ENCODE data around the gene MPV17L2. TPM values are rescaled to one million over a fixed set of nuclear protein-coding genes. Genes with fewer than 3 reads are reported as not detected.

MPV17L2 gene
- total RNA-seq (2022; extraction: Qiagen RNA extraction; ENCODE audit: low read depth): 6.7 to 12.9 TPM (median 12.3 TPM) in 5 replicates

DNA sequence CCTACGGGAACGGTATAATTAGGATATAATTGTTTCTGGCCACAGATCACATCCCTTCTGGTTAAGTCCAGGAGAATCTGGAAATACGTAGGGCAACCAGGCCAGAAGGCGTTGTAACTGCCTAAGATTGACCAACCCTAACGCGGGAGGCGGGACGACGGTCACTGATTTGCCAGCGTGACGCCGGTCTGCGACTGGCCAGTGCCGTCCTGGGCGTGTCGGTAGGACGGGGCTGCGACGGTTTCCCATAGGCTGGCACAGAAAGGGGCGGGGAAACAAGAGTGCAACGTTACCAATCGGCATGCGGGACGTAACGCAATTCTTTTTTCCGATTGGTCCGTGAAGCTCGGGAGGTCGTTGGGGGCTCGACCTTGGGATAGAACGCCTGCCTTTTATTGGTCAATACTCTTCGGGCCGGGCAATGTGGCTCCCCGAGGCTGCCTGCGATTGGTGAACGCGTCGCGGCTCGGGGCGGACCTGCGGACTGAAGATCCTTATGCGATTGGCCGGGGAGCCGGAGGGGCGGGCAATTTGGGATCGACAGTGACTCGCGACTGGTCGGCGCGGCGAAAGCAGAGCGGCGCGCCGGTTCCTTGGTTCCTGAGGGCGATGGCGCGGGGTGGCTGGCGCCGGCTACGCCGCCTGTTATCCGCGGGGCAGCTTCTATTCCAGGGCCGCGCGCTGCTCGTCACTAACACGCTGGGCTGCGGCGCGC, at the start of gene MPV17L2:
Gene MPV17L2 (plus strand): TSS at position 546 of the 715 bp plus-strand sequence. CDS start 64 bp downstream, at position 610.

DNA sequence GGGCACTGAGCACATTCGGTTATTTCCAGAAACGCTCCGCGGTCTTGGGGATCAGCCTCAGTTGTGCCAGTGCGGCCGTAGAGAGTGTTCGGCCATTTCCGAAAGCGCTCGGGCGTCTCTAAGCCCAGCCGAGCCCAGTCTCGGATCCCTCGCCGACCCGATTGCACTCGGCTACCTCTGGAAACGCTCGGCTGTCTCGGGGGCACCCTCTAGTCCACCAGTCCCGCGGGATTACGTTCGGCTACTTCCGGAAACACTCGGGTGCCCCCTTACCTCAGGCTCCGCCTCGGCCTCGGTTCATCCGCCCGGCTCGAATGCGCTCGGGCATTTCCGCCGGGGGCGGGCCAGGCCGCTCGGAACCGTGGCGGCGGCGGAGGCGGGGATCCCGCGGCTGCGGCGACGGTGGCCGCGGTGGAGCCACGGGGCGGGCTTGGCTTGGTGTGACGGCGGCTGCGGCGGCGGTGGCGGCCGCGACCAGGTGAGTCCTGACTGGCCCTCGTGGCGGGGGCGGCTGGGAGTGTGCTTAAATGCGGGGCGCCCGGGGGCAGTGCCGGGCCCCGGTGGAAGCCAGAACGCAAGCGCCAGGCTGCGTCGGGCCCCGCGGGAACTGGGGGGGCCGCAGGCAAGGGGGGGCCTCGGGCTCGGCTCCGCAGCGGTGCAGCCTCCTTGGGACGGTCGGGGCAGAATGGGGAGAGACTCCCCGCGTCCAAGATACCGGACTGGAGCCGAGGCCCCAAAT, 40.0 kb upstream of the MPV17L2 start, which contains the start of gene PIK3R2:
Gene PIK3R2 (plus strand): TSS at position 347 of the 739 bp plus-strand sequence. CDS start 2,717 bp downstream, outside the sequence.

DNA sequence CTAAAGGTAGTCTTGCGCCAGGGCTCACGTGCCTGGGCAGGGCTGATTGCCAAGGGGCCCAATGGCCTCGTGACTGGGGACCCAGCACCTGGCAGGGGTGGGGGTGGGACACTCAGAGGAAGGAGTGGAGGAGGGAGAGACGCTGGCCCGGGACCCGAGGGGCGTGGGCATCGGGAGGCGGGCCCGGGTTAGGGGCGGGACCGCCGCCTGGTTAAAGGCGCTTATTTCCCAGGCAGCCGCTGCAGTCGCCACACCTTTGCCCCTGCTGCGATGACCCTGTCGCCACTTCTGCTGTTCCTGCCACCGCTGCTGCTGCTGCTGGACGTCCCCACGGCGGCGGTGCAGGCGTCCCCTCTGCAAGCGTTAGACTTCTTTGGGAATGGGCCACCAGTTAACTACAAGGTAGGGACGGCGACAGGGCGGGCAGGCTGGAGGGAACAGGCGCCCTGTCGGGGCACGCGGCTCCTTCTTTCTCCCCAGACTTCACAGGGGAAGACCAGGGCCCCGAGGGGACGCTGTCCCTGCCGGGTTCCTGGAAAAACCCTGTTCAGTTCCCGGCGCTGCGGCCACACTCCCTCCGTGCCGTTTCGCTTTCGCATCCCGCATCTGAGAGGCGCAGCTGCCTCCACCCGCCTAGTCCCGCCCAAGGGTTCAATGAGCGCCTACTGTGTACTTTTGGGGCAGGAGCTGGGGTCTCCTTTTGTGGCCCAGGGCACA, 19.3 kb upstream of the MPV17L2 start, which contains the start of gene IFI30:
Gene IFI30 (plus strand): TSS at position 242 of the 717 bp plus-strand sequence. CDS start 29 bp downstream, at position 271.

DNA sequence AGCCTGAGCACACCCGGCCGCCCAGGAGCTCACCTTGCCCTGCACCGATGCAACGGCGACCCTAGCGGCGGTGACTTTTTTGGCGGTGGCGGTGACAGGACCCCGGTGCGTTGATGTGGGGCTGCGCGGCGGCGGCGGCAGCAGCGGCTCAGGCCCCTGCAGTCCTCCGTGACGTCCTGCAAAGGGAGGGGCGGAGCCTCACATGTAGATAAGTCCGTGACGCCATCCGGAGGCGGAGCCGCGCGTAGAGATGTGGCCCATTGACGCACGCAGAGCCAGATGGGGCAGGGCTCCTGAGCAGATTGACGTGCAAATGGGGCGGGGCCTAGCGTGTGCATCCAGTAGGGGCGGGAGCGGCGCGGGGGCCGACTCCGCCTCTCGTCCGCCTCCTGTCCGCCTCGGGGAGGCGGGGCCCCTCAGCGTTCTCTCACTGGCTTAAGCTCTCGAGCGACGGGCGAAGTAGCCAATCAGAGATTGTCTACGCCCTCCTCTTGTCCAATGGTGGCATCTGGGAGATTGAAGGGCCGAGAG, 10.9 kb downstream of the MPV17L2 start, which contains the start of gene RAB3A:
Gene RAB3A (minus strand): TSS at position 180 of the 531 bp plus-strand sequence. CDS start 1,302 bp downstream, outside the sequence.

DNA sequence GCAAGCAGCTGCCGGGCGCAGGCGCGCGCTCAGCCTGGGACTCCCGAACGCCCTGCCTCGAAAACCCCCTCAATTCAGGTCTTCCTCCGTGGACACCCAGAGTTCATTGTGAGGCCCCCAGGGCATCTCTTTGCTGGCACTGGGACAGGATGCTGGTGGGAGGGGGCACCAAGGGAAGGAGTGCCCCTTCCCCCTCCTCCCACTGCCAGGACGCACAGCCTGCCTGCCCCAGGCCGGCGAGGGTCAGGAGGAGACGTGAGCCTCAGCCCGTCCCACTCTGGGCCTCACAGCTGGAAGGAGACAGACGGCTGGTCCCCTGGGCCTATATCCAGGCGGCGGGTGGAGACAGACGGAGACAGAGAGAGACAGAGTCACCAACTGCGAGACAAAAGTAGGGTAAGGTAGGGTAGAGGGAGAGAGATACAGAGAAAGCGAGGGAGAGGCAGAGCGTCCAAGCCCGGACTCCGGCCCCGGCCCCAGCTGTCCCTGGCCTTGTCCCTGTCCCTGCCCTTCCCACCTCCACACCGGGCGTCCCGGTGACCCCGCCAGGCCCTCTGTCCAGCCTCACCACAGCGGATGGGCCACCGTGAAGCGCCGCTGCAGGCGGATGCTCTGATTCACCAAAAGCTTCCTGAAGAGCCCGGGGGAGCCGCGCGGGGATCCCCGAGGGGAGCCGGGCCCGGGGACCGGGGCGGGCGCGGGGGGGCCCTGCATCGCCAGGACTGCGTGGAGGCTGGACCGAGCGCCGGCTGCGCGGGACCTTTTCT, 32.9 kb downstream of the MPV17L2 start, which contains the start of gene PDE4C:
Gene PDE4C (minus strand): TSS at position 737 of the 767 bp plus-strand sequence. CDS start 23 bp downstream, at position 714.

Other genes with a start within 250 kb of the MPV17L2 start
- gene KCNN1, start 226.1 kb upstream of the MPV17L2 start, total RNA-seq (2022; extraction: Qiagen RNA extraction; ENCODE audit: low read depth): 0.12 to 0.98 TPM (median 0.48 TPM) in 5 replicates
- gene ARRDC2, start 185.0 kb upstream of the MPV17L2 start, total RNA-seq (2022; extraction: Qiagen RNA extraction; ENCODE audit: low read depth): 24.7 to 40.0 TPM (median 38.1 TPM) in 5 replicates
- gene IL12RB1, start 106.3 kb upstream of the MPV17L2 start, total RNA-seq (2022; extraction: Qiagen RNA extraction; ENCODE audit: low read depth): not detected in 5 replicates
- 1.9 to 2.6 TPM (median 2.3 TPM) in 5 replicates for gene MAST3, start 95.4 kb upstream of the MPV17L2 start, total RNA-seq (2022; extraction: Qiagen RNA extraction; ENCODE audit: low read depth)
- gene PIK3R2, start 40.1 kb upstream of the MPV17L2 start, total RNA-seq (2022; extraction: Qiagen RNA extraction; ENCODE audit: low read depth): 1.0 to 16.9 TPM (median 11.6 TPM) in 5 replicates
- 7.9 to 26.4 TPM (median 16.4 TPM) in 5 replicates for gene IFI30, start 19.4 kb upstream of the MPV17L2 start, total RNA-seq (2022; extraction: Qiagen RNA extraction; ENCODE audit: low read depth)
- 0.50 to 1.3 TPM (median 0.95 TPM) in 5 replicates for gene RAB3A, start 10.8 kb downstream of the MPV17L2 start, total RNA-seq (2022; extraction: Qiagen RNA extraction; ENCODE audit: low read depth)
- gene PDE4C, start 33.2 kb downstream of the MPV17L2 start, total RNA-seq (2022; extraction: Qiagen RNA extraction; ENCODE audit: low read depth): 0.12 to 0.99 TPM (median 0.14 TPM) in 3 of 5 replicates, not detected in the others
- gene IQCN, start 81.2 kb downstream of the MPV17L2 start, total RNA-seq (2022; extraction: Qiagen RNA extraction; ENCODE audit: low read depth): 0.61 to 0.98 TPM (median 0.72 TPM) in 5 replicates
- gene JUND, start 88.4 kb downstream of the MPV17L2 start, total RNA-seq (2022; extraction: Qiagen RNA extraction; ENCODE audit: low read depth): 22.6 to 65.5 TPM (median 54.9 TPM) in 5 replicates
- 200 to 249 TPM (median 235 TPM) in 5 replicates for gene LSM4, start 129.9 kb downstream of the MPV17L2 start, total RNA-seq (2022; extraction: Qiagen RNA extraction; ENCODE audit: low read depth)
- gene PGPEP1, start 147.4 kb downstream of the MPV17L2 start, total RNA-seq (2022; extraction: Qiagen RNA extraction; ENCODE audit: low read depth): 1.6 to 3.2 TPM (median 2.6 TPM) in 5 replicates
- 15.2 to 41.1 TPM (median 30.8 TPM) in 5 replicates for gene GDF15, start 192.9 kb downstream of the MPV17L2 start, total RNA-seq (2022; extraction: Qiagen RNA extraction; ENCODE audit: low read depth)
- not detected in 5 replicates for gene LRRC25, start 204.4 kb downstream of the MPV17L2 start, total RNA-seq (2022; extraction: Qiagen RNA extraction; ENCODE audit: low read depth)
- gene SSBP4, start 226.2 kb downstream of the MPV17L2 start, total RNA-seq (2022; extraction: Qiagen RNA extraction; ENCODE audit: low read depth): 30.2 to 51.6 TPM (median 49.6 TPM) in 5 replicates
- gene ISYNA1, start 244.9 kb downstream of the MPV17L2 start, total RNA-seq (2022; extraction: Qiagen RNA extraction; ENCODE audit: low read depth): 28.6 to 46.9 TPM (median 39.3 TPM) in 5 replicates